ENCODE measurements around the gene MSRB2. TPM values are rescaled to one million over a fixed set of nuclear protein-coding genes. Genes with fewer than 3 reads are reported as not detected.

Gene MSRB2
- total RNA-seq, 4 donors from 2014 or later: 9.1 to 17.6 (median 13.8) TPM

DNA sequence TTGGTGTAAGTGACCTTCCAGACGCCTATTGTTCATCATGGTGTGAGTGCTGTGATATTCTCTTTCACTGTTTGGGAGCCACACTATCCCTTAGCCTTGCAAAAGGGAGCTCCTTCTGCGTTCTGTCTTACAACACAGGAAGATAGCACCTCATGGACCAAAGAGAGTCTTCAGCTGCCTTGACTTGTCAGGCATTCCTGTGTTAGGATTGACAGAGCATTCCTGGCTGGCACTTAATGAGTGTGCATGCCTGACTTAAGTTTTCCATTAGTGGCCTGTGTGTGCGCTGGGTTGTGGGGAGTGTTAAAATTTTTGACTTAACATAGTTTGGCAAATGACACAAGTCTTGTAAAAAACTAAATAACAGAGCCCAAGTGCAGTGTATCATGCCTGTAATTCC is 21.9 kb upstream of the MSRB2 start:
- no peak for TF ChIP-seq POLR2A (IDR thresholded peaks at IDR 0.05)
- TF ChIP-seq, protein P1, sequence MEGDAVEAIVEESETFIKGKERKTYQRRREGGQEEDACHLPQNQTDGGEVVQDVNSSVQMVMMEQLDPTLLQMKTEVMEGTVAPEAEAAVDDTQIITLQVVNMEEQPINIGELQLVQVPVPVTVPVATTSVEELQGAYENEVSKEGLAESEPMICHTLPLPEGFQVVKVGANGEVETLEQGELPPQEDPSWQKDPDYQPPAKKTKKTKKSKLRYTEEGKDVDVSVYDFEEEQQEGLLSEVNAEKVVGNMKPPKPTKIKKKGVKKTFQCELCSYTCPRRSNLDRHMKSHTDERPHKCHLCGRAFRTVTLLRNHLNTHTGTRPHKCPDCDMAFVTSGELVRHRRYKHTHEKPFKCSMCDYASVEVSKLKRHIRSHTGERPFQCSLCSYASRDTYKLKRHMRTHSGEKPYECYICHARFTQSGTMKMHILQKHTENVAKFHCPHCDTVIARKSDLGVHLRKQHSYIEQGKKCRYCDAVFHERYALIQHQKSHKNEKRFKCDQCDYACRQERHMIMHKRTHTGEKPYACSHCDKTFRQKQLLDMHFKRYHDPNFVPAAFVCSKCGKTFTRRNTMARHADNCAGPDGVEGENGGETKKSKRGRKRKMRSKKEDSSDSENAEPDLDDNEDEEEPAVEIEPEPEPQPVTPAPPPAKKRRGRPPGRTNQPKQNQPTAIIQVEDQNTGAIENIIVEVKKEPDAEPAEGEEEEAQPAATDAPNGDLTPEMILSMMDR (IDR thresholded peaks at IDR 0.05): no peak
- no peaks in the 10 kb centered on the region for H3K4me1 ChIP-seq
- H3K4me3 ChIP-seq: no peak overlapping the region
- no peaks in the 10 kb centered on the region for H3K9me3 ChIP-seq
- H3K27ac ChIP-seq: no peak overlapping the region
- DNase-seq: no peak
- no peaks in the 10 kb centered on the region for H3K27me3 ChIP-seq
- no peaks in the 10 kb centered on the region for H3K36me3 ChIP-seq

DNA sequence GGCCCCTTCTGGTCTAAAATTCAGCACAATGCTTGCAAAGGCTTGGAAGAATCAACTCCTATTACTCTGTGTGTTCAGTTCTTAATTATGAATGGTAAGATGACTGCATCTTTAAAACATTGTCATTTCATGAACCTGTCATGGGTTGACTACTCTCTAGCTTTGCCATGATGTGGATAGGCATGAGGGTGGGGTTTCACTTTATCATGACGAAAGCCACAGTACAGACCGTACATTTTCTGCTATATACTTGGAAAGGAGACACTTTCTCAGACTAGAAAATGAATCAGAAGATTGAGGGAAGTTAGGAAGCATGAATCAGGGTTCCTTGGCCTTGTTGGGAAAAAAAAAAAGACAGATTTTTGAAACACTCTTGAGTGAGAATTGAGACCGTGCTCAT is 19.7 kb upstream of the MSRB2 start:
- Histone ChIP-seq H3K27ac (no peak overlapping the region), H3K9me3 (no peaks in the 10 kb centered on the region), H3K4me1 (no peaks in the 10 kb centered on the region), H3K27me3 (no peaks in the 10 kb centered on the region), H3K4me3 (no peak overlapping the region), H3K36me3 (no peaks in the 10 kb centered on the region)
- TF ChIP-seq, protein P1 (IDR thresholded peaks at IDR 0.05): no peak
- TF ChIP-seq POLR2A (IDR thresholded peaks at IDR 0.05): no peak
- DNase-seq: no peak

GRCh38 chr10:23078114-23078513 is 17.3 kb upstream of the MSRB2 start:
- no peaks in the 10 kb centered on the region for H3K9me3 ChIP-seq
- DNase-seq: no peak
- H3K27ac ChIP-seq: no peak overlapping the region
- TF ChIP-seq POLR2A (IDR thresholded peaks at IDR 0.05): no peak
- TF ChIP-seq, protein P1 (IDR thresholded peaks at IDR 0.05): no peak
- no peaks in the 10 kb centered on the region for H3K27me3 ChIP-seq
- H3K4me3 ChIP-seq: no peak overlapping the region
- no peaks in the 10 kb centered on the region for H3K4me1 ChIP-seq
- no peaks in the 10 kb centered on the region for H3K36me3 ChIP-seq

DNA sequence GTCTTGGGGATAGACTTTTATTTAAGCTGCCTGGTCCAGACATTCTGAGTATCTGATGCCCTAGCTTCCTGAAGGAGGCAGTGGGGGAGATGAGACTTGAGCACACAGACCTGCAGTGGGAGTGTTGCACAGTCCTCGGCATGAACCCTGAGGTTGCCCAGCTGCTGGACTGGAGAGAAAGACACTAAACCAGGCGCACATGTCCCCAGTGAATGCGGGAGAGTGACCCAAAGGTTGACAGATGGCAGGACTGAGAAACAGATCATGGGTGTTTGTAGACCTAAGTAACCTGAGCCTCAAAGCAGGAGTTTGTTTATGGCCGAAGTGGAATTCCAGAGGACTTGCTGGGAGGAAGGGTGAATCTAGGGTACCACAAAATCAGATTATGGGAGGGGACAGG is 15.7 kb upstream of the MSRB2 start:
- Histone ChIP-seq H3K27ac (no peak overlapping the region), H3K27me3 (no peaks in the 10 kb centered on the region), H3K36me3 (no peaks in the 10 kb centered on the region), H3K4me3 (no peak overlapping the region), H3K4me1 (no peaks in the 10 kb centered on the region), H3K9me3 (no peaks in the 10 kb centered on the region)
- TF ChIP-seq, protein P1 (IDR thresholded peaks at IDR 0.05): no peak
- TF ChIP-seq POLR2A (IDR thresholded peaks at IDR 0.05): no peak
- no peak for DNase-seq

DNA sequence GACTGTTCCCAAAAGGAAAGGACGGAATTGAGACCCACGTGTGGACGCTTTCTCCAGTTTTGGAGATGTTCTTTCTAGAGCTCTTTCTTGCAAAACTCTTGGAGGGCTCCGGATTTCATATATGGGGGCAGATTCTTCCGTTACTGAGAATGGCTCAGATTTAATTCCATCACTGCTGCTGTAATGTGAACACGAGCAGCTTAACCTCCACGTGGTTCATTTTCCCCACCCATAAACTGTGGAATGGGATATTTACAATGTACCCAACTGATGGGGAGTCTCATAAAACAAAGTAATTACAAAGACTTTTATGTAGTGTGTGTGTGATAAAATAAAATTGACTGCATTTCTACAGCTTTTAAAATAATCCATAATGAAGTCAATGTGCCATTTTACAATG is 15.1 kb upstream of the MSRB2 start:
- Histone ChIP-seq H3K9me3 (no peaks in the 10 kb centered on the region), H3K36me3 (no peaks in the 10 kb centered on the region), H3K4me3 (no peak overlapping the region), H3K27me3 (no peaks in the 10 kb centered on the region), H3K27ac (no peak overlapping the region), H3K4me1 (no peaks in the 10 kb centered on the region)
- DNase-seq: no peak
- TF ChIP-seq POLR2A (IDR thresholded peaks at IDR 0.05): no peak
- TF ChIP-seq, protein P1 (IDR thresholded peaks at IDR 0.05): no peak

DNA sequence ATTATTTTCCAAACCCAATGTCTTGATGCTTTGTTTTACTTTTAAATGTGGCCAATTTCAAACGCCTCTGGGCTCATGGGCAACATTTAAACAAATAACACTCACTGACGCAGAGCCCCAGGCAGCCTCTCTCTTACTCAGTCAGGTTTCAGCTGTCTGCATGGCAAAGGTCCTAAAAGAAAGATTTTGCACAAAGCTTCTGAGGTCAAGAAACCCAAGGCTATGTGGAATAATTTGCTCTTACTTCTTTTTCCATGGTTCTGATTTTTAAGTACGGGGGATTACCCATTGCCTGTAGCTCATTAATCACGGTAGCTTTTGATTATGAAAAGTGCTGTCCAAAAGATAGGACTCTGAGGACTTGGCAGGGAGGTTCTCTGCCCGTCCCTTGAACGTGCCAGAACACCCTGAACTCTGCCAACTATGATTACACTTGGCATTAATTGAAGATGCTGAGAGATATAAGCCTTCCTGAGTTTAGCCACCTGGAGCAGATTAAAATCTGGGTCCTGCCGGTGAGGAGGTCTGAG is 14.1 kb upstream of the MSRB2 start:
- no peak for TF ChIP-seq POLR2A (IDR thresholded peaks at IDR 0.05)
- Histone ChIP-seq H3K36me3 (no peaks in the 10 kb centered on the region), H3K27me3 (no peaks in the 10 kb centered on the region), H3K27ac (peak overlapping the region in 1 of 4 donors; percentile 5), H3K4me3 (no peak overlapping the region), H3K4me1 (no peaks in the 10 kb centered on the region), H3K9me3 (no peaks in the 10 kb centered on the region)
- DNase-seq: no peak

Measured in Peyer's patch (tissue), 4 donors.